Immature natural killer cell (primary cell): ENCODE measurements around the gene PDE10A. TPM values are rescaled to one million over a fixed set of nuclear protein-coding genes. Genes with fewer than 3 reads are reported as not detected.

Experiments
- DNase-seq, 3 donors: peaks; one replicate each; pipeline ENCODE4 v3.0.0; 2022; ENCODE audit warnings: mixed read lengths in 1 of 3
- H3K27ac Mint-ChIP-seq, 6 donors: one replicate each; pipeline ENCODE4 v1.8.0; 2020; ENCODE audit warnings: mixed read lengths in 6 of 6, mild to moderate bottlenecking in 5 of 6, inconsistent platforms in 4 of 6, moderate library complexity in 3 of 6
- H3K27me3 Mint-ChIP-seq, 3 donors: one replicate each; pipeline ENCODE4 v1.8.0; 2020 to 2021; ENCODE audit warnings: low read depth in 3 of 3, mild to moderate bottlenecking in 3 of 3, mixed read lengths in 3 of 3, moderate library complexity in 3 of 3, inconsistent platforms in 1 of 3
- H3K36me3 Mint-ChIP-seq, 3 donors: one replicate each; pipeline ENCODE4 v1.8.0; 2020; ENCODE audit warnings: mixed read lengths in 3 of 3, inconsistent platforms in 2 of 3, mild to moderate bottlenecking in 2 of 3
- H3K4me1 Mint-ChIP-seq, 2 donors: one replicate each; pipeline ENCODE4 v1.8.0; 2020; ENCODE audit warnings: inconsistent platforms in 2 of 2, mild to moderate bottlenecking in 2 of 2, mixed read lengths in 2 of 2, moderate library complexity in 1 of 2
- H3K4me3 Mint-ChIP-seq, 5 donors: one replicate each; pipeline ENCODE4 v1.8.0; 2020; ENCODE audit warnings: mild to moderate bottlenecking in 5 of 5, mixed read lengths in 5 of 5, inconsistent platforms in 3 of 5, moderate library complexity in 3 of 5
- H3K9me3 Mint-ChIP-seq, 6 donors: one replicate each; pipeline ENCODE4 v1.8.0; 2020; ENCODE audit warnings: mild to moderate bottlenecking in 6 of 6, mixed read lengths in 6 of 6, inconsistent platforms in 4 of 6, moderate library complexity in 3 of 6
- polyA plus RNA-seq, 3 donors: library from polyadenylated mRNA; unstranded; fragments of 300-500 nt; fragmentation: Illumina TruSeq; gene quantifications; one replicate each; pipeline ENCODE4 v1.2.3, GENCODE V29; 2021

The PDE10A gene
- polyA plus RNA-seq, 3 donors from 2014 or later: not detected

DNA sequence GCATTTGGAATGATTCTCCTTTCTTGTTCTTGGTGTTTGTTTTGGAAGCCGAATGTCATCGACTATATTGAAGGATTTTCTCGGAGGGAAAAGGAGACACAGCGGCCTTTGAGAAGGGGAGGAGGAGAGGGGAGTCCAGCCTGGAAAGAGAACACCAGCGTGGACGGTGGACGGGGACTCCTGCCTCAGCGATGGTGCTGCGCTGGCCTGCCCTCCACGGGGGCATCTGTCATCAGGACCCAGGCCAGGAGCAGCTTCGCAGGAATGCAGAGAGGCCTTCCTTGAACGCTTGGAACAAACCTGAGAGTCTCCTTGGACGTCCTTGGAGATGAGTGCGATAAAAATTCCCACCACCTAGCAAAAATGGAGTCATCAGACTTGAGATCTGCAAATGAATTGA is 345.3 kb downstream of the PDE10A start:
- Mint-ChIP-seq H3K36me3 (no peaks in the 10 kb centered on the region), H3K27me3 (no peaks in the 10 kb centered on the region), H3K4me3 (no peak overlapping the region), H3K9me3 (peaks cover 9 to 37% (median 17%) of the 10 kb centered on the region in 6 donors), H3K4me1 (no peaks in the 10 kb centered on the region), H3K27ac (no peak overlapping the region)
- DNase-seq: no peak

GRCh38 chr6:165308926-165309731 is 353.9 kb downstream of the PDE10A start, which contains the start of gene C6orf118:
Gene C6orf118 (minus strand): TSS chr6:165309605. CDS start chr6:165309586, 19 bp downstream.
- DNase-seq: no peak
- peaks cover 0 to 1% (median 0%) of the 10 kb centered on the region in 3 donors for H3K27me3 Mint-ChIP-seq
- H3K4me1 Mint-ChIP-seq: no peaks in the 10 kb centered on the region
- H3K9me3 Mint-ChIP-seq: peaks cover 0 to 11% (median 0%) of the 10 kb centered on the region in 6 donors
- H3K27ac Mint-ChIP-seq: no peak within 1 kb of the TSS
- peak within 1 kb of the TSS in 1 of 5 donors; percentile 23 for H3K4me3 Mint-ChIP-seq
- H3K36me3 Mint-ChIP-seq: no peaks in the 10 kb centered on the region

- Mint-ChIP-seq H3K9me3 (peaks cover 0 to 8% (median 3%) of the 10 kb centered on the region in 6 donors), H3K4me1 (no peaks in the 10 kb centered on the region), H3K36me3 (no peaks in the 10 kb centered on the region), H3K4me3 (no peak overlapping the region), H3K27ac (no peak overlapping the region), H3K27me3 (peaks cover 0 to 1% (median 0%) of the 10 kb centered on the region in 3 donors)
- no peak for DNase-seq
Observed at GRCh38 chr6:165306955-165307354, 356.1 kb downstream of the PDE10A start.

DNA sequence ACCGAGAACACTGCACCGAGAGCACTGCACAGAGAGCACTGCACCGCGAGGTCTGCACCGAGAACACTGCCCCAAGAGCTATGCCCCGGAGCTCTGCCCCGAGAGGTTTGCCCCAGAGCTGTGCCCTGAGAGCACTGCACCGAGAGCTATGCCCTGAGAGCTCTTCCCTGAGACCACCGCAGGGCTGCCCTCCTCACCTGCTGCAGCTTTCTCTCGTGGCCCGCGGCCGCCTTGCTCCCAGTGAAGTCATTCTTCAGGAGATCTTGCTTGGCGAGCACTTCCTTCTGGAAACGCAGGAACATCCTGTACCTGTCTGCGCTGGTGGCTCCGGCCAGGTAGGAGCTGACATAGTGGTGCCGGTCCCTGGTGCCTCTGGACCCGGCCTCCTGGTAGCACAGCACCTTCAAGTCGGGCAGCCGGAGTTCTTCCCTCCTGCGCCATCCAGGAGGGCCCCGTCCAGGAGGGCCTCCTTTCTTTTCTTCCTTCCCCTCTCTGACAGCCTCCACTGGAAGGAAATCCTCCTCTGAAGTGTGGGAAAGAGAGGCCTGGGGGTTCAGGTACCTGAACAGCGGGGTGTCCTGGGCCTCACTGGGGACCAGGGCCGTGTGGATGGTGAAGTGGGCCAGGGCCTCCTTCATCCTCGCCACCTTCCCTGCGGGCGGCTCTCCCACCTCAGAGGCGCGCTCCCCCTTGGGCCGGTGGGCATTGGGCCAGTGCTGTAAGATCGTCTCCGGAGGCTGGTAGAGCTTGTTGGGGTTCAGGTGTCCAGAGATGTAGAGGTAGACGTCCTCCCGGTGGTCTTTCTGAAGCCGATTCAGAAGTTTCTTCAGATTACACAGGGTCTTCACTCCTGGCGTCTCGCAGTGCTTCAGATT is 361.4 kb downstream of the PDE10A start:
- Mint-ChIP-seq H3K27ac (no peak overlapping the region), H3K9me3 (peaks cover 7 to 24% (median 15%) of the 10 kb centered on the region in 6 donors), H3K36me3 (no peaks in the 10 kb centered on the region), H3K4me1 (no peaks in the 10 kb centered on the region), H3K27me3 (no peaks in the 10 kb centered on the region), H3K4me3 (no peak overlapping the region)
- no peak for DNase-seq

DNA sequence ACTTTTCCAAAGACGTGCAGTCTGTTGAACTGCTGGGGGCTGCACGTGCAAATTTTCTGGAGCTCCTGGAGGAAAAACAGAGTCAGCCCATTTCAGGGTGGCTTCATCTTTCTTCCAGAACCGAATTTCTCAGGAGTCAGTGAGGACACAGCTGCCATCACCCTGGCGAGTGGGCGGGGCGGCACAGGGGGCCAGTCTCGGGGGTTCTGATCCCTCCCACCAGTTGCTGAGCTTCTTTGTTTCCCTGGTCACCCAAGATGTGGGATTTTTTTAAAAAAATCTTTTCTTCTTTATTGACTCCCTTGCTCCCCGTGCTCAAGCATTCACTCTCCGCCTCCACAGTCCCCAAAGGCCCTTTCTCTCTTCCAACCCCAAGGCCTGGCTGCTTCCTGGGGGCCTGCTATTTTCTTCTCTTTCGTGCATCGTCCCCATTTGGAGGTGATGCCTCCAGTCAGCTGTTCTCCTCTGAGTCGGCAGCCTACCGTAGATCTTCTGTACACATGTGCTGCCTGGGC is 362.6 kb downstream of the PDE10A start:
- no peak overlapping the region for H3K4me3 Mint-ChIP-seq
- H3K4me1 Mint-ChIP-seq: no peaks in the 10 kb centered on the region
- no peaks in the 10 kb centered on the region for H3K36me3 Mint-ChIP-seq
- DNase-seq: no peak
- H3K27ac Mint-ChIP-seq: no peak overlapping the region
- peaks cover 7 to 30% (median 18%) of the 10 kb centered on the region in 6 donors for H3K9me3 Mint-ChIP-seq
- H3K27me3 Mint-ChIP-seq: no peaks in the 10 kb centered on the region

- no peaks in the 10 kb centered on the region for H3K36me3 Mint-ChIP-seq
- no peaks in the 10 kb centered on the region for H3K4me1 Mint-ChIP-seq
- no peak for DNase-seq
- H3K4me3 Mint-ChIP-seq: no peak overlapping the region
- no peaks in the 10 kb centered on the region for H3K27me3 Mint-ChIP-seq
- peaks cover 7 to 30% (median 20%) of the 10 kb centered on the region in 6 donors for H3K9me3 Mint-ChIP-seq
- H3K27ac Mint-ChIP-seq: no peak overlapping the region
Observed at GRCh38 chr6:165298875-165299274, 364.2 kb downstream of the PDE10A start.

GRCh38 chr6:165298402-165298801 is 364.6 kb downstream of the PDE10A start:
- H3K4me3 Mint-ChIP-seq: no peak overlapping the region
- H3K9me3 Mint-ChIP-seq: peaks cover 7 to 30% (median 20%) of the 10 kb centered on the region in 6 donors
- H3K4me1 Mint-ChIP-seq: no peaks in the 10 kb centered on the region
- no peaks in the 10 kb centered on the region for H3K27me3 Mint-ChIP-seq
- no peak for DNase-seq
- H3K36me3 Mint-ChIP-seq: no peaks in the 10 kb centered on the region
- no peak overlapping the region for H3K27ac Mint-ChIP-seq

DNA sequence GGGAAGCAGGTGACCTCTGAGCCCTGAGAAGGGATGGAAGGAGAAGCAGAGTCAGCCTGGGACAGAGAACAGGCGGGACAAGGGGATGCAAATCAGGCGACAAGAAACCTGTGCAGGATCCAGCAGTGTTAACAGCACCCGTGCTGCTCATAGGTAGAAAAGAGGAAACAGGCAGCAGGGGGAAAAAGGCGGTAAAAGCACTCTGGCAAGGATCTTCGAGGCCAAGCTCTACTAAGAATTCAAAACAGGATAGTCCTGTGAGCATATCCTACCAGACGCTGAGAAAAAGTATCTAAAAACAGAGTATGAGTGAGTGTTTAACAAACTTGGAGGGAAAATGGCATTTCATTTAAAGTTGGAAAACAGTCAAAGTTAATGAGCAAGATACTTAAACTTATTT is 370.4 kb downstream of the PDE10A start:
- Mint-ChIP-seq H3K4me1 (no peaks in the 10 kb centered on the region), H3K4me3 (no peak overlapping the region), H3K9me3 (peaks cover 0 to 36% (median 15%) of the 10 kb centered on the region in 6 donors), H3K27me3 (no peaks in the 10 kb centered on the region), H3K27ac (no peak overlapping the region), H3K36me3 (no peaks in the 10 kb centered on the region)
- no peak for DNase-seq
